GM21529 (cell line): ENCODE measurements around the gene TGFBR3.
"Not testable (repeated sequence)": the region's sequence is repeated elsewhere in the genome, so short reads cannot be mapped to it uniquely, and the experiment has no call there.

Source experiments
- ATAC-seq: cut with Tn5 transposase; IDR thresholded peaks from one replicate; pipeline ENCODE4 v1.9.1; 2021; ENCODE audit not compliant: unreplicated experiment

The TGFBR3 gene

GRCh38 chr1:91851130-91852010, 34.6 kb downstream of the TGFBR3 start:
- ATAC-seq: no peak

- no peak for ATAC-seq
Measured at GRCh38 chr1:91850708-91851107, 35.2 kb downstream of the TGFBR3 start.

GRCh38 chr1:91847851-91848250, 38.1 kb downstream of the TGFBR3 start:
- no peak for ATAC-seq

- no peak for ATAC-seq
Measured at GRCh38 chr1:91846639-91847013, 39.3 kb downstream of the TGFBR3 start.

- ATAC-seq: no peak
Measured at GRCh38 chr1:91846007-91846638, 39.8 kb downstream of the TGFBR3 start.

- no peak for ATAC-seq
Measured at GRCh38 chr1:91844862-91845528, 41.0 kb downstream of the TGFBR3 start.

- ATAC-seq: no peak
Measured at GRCh38 chr1:91843843-91844242, 42.1 kb downstream of the TGFBR3 start.

- ATAC-seq: no peak
Measured at GRCh38 chr1:91842563-91842962, 43.4 kb downstream of the TGFBR3 start.

- ATAC-seq: no peak
Measured at GRCh38 chr1:91842056-91842455, 43.9 kb downstream of the TGFBR3 start.

- not testable (repeated sequence) for ATAC-seq
Measured at GRCh38 chr1:91840276-91840675, 45.7 kb downstream of the TGFBR3 start.

- ATAC-seq: no peak
Measured at GRCh38 chr1:91836331-91837040, 49.5 kb downstream of the TGFBR3 start.

GRCh38 chr1:91835087-91835521, 50.8 kb downstream of the TGFBR3 start:
- no peak for ATAC-seq

GRCh38 chr1:91834549-91834948, 51.4 kb downstream of the TGFBR3 start:
- ATAC-seq: not testable (repeated sequence)

GRCh38 chr1:91833946-91834345, 52.0 kb downstream of the TGFBR3 start:
- ATAC-seq: no peak

- ATAC-seq: no peak
Measured at GRCh38 chr1:91831132-91831930, 54.6 kb downstream of the TGFBR3 start.

GRCh38 chr1:91830242-91831131, 55.5 kb downstream of the TGFBR3 start:
- no peak for ATAC-seq

GRCh38 chr1:91829293-91830153, 56.4 kb downstream of the TGFBR3 start:
- ATAC-seq: no peak

GRCh38 chr1:91828583-91829281, 57.2 kb downstream of the TGFBR3 start:
- ATAC-seq: no peak
